Measurements from ENCODE around the gene PSMC3. TPM values are rescaled to one million over a fixed set of nuclear protein-coding genes. Genes with fewer than 3 reads are reported as not detected.

The PSMC3 gene
- total and polyA plus RNA-seq, 7 experiments from 2014 or later, result 42.2 to 149 (median 59.2) TPM

- Histone ChIP-seq H3K27me3 (ENCODE audit: control insufficient read depth in 2 of 2, insufficient read depth in 2 of 2, low read length in 2 of 2) (no peaks in the 10 kb centered on the region), H3K36me3 (ENCODE audit: control insufficient read depth in 2 of 3, insufficient read depth in 3 of 3, low read length in 3 of 3) (no peaks in the 10 kb centered on the region), H3K9me3 (ENCODE audit: control insufficient read depth in 2 of 3, low read length in 3 of 3) (no peaks in the 10 kb centered on the region), H3K4me1 (ENCODE audit: control insufficient read depth in 2 of 2, insufficient read depth in 2 of 2, low read length in 2 of 2) (peaks cover 0 to 6% of the 10 kb centered on the region in 2 donors), H3K27ac (ENCODE audit: low read depth, low read length) (no peak overlapping the region), H3K4me3 (ENCODE audit: low read length) (no peak overlapping the region)
- Mint-ChIP-seq H3K4me3 (no peak overlapping the region), H3K27me3 (no peaks in the 10 kb centered on the region), H3K36me3 (no peaks in the 10 kb centered on the region), H3K27ac (no peak overlapping the region), H3K9me3 (no peaks in the 10 kb centered on the region), H3K4me1 (peaks cover 0 to 10% (median 6%) of the 10 kb centered on the region in 7 donors)
- intact Hi-C loops (cut with micrococcal nuclease), result no loop called here
- ChIA-PET CTCF (no interaction called here), POLR2A (interaction anchor here (0.6 kb wide), 2 partner anchors 578 to 587 kb away, joined by 4 to 6 read pairs; no protein-coding TSS in a partner anchor)
- no peak for DNase-seq
- ATAC-seq, result no peak
Observed at GRCh38 chr11:47445840-47446239, 19.6 kb upstream of the PSMC3 start.

- H3K36me3 ChIP-seq (ENCODE audit: control insufficient read depth in 2 of 3, insufficient read depth in 3 of 3, low read length in 3 of 3), result no peaks in the 10 kb centered on the region
- DNase-seq (no peak), ATAC-seq (no peak)
- H3K36me3 Mint-ChIP-seq, result no peaks in the 10 kb centered on the region
- peaks cover 0 to 6% of the 10 kb centered on the region in 2 donors for H3K4me1 ChIP-seq (ENCODE audit: control insufficient read depth in 2 of 2, insufficient read depth in 2 of 2, low read length in 2 of 2)
- no peak overlapping the region for H3K27ac ChIP-seq (ENCODE audit: low read depth, low read length)
- H3K27me3 ChIP-seq (ENCODE audit: control insufficient read depth in 2 of 2, insufficient read depth in 2 of 2, low read length in 2 of 2), result no peaks in the 10 kb centered on the region
- no peak overlapping the region for H3K4me3 Mint-ChIP-seq
- peak overlapping the region in 1 of 9 donors; percentile 31 for H3K27ac Mint-ChIP-seq
- no peak overlapping the region for H3K4me3 ChIP-seq (ENCODE audit: low read length)
- peaks cover 0 to 10% (median 6%) of the 10 kb centered on the region in 7 donors for H3K4me1 Mint-ChIP-seq
- ChIA-PET CTCF (interaction anchor here (0.6 kb wide), 2 partner anchors 134 to 266 kb away, joined by 3 to 4 read pairs; no protein-coding TSS in a partner anchor), POLR2A (interaction anchor here (0.6 kb wide), 2 partner anchors 15 to 143 kb away, joined by 3 to 5 read pairs; no protein-coding TSS in a partner anchor)
- H3K27me3 Mint-ChIP-seq, result no peaks in the 10 kb centered on the region
- H3K9me3 ChIP-seq (ENCODE audit: control insufficient read depth in 2 of 3, low read length in 3 of 3), result no peaks in the 10 kb centered on the region
- no peaks in the 10 kb centered on the region for H3K9me3 Mint-ChIP-seq
- intact Hi-C loops (cut with micrococcal nuclease), result no loop called here
Observed at GRCh38 chr11:47443817-47444216, 17.6 kb upstream of the PSMC3 start.

- no peak for DNase-seq
- H3K27ac ChIP-seq (ENCODE audit: low read depth, low read length), result peak overlapping the region; percentile 13
- ChIA-PET POLR2A (interaction anchor here (0.6 kb wide), 2 partner anchors 14 to 143 kb away, joined by 3 to 5 read pairs; no protein-coding TSS in a partner anchor), CTCF (interaction anchor here (0.6 kb wide), 1 partner anchor 32 kb away, joined by 3 read pairs; no protein-coding TSS in a partner anchor)
- Mint-ChIP-seq H3K9me3 (no peaks in the 10 kb centered on the region), H3K27me3 (no peaks in the 10 kb centered on the region), H3K27ac (peak overlapping the region in 4 of 9 donors; percentile 8 to 40 (median 22)), H3K4me1 (peaks cover 0 to 10% (median 6%) of the 10 kb centered on the region in 7 donors), H3K4me3 (peak overlapping the region in 5 of 10 donors; percentile 11 to 23 (median 21)), H3K36me3 (no peaks in the 10 kb centered on the region)
- no peak overlapping the region for H3K4me3 ChIP-seq (ENCODE audit: low read length)
- intact Hi-C loops (cut with micrococcal nuclease), result no loop called here
- H3K9me3 ChIP-seq (ENCODE audit: control insufficient read depth in 2 of 3, low read length in 3 of 3), result no peaks in the 10 kb centered on the region
- ATAC-seq, result no peak
- H3K36me3 ChIP-seq (ENCODE audit: control insufficient read depth in 2 of 3, insufficient read depth in 3 of 3, low read length in 3 of 3), result no peaks in the 10 kb centered on the region
- H3K4me1 ChIP-seq (ENCODE audit: control insufficient read depth in 2 of 2, insufficient read depth in 2 of 2, low read length in 2 of 2), result peaks cover 0 to 6% of the 10 kb centered on the region in 2 donors
- no peaks in the 10 kb centered on the region for H3K27me3 ChIP-seq (ENCODE audit: control insufficient read depth in 2 of 2, insufficient read depth in 2 of 2, low read length in 2 of 2)
Observed at GRCh38 chr11:47443028-47443700, 16.9 kb upstream of the PSMC3 start.

- H3K4me3 ChIP-seq (ENCODE audit: low read length), result no peak overlapping the region
- no peak overlapping the region for H3K4me3 Mint-ChIP-seq
- no peaks in the 10 kb centered on the region for H3K36me3 ChIP-seq (ENCODE audit: control insufficient read depth in 2 of 3, insufficient read depth in 3 of 3, low read length in 3 of 3)
- H3K27me3 ChIP-seq (ENCODE audit: control insufficient read depth in 2 of 2, insufficient read depth in 2 of 2, low read length in 2 of 2), result no peaks in the 10 kb centered on the region
- POLR2A ChIA-PET, result no interaction called here
- intact Hi-C loops (cut with micrococcal nuclease), result no loop called here
- H3K9me3 ChIP-seq (ENCODE audit: control insufficient read depth in 2 of 3, low read length in 3 of 3), result no peaks in the 10 kb centered on the region
- H3K27me3 Mint-ChIP-seq, result no peaks in the 10 kb centered on the region
- CTCF ChIA-PET, result no interaction called here
- H3K36me3 Mint-ChIP-seq, result no peaks in the 10 kb centered on the region
- H3K4me1 ChIP-seq (ENCODE audit: control insufficient read depth in 2 of 2, insufficient read depth in 2 of 2, low read length in 2 of 2), result peaks cover 0 to 6% of the 10 kb centered on the region in 2 donors
- no peaks in the 10 kb centered on the region for H3K9me3 Mint-ChIP-seq
- H3K27ac ChIP-seq (ENCODE audit: low read depth, low read length), result no peak overlapping the region
- no peak for ATAC-seq
- H3K4me1 Mint-ChIP-seq, result peaks cover 0 to 10% (median 6%) of the 10 kb centered on the region in 7 donors
- no peak overlapping the region for H3K27ac Mint-ChIP-seq
- no peak for DNase-seq
Observed at GRCh38 chr11:47442514-47442913, 16.3 kb upstream of the PSMC3 start.

- H3K9me3 ChIP-seq (ENCODE audit: control insufficient read depth in 2 of 3, low read length in 3 of 3), result no peaks in the 10 kb centered on the region
- Mint-ChIP-seq H3K4me1 (peaks cover 0 to 10% (median 6%) of the 10 kb centered on the region in 7 donors), H3K27me3 (no peaks in the 10 kb centered on the region), H3K4me3 (no peak overlapping the region), H3K9me3 (no peaks in the 10 kb centered on the region), H3K36me3 (no peaks in the 10 kb centered on the region), H3K27ac (no peak overlapping the region)
- H3K4me1 ChIP-seq (ENCODE audit: control insufficient read depth in 2 of 2, insufficient read depth in 2 of 2, low read length in 2 of 2), result peaks cover 0 to 6% of the 10 kb centered on the region in 2 donors
- ATAC-seq (no peak), DNase-seq (no peak)
- ChIA-PET POLR2A (no interaction called here), CTCF (no interaction called here)
- no peaks in the 10 kb centered on the region for H3K27me3 ChIP-seq (ENCODE audit: control insufficient read depth in 2 of 2, insufficient read depth in 2 of 2, low read length in 2 of 2)
- no peaks in the 10 kb centered on the region for H3K36me3 ChIP-seq (ENCODE audit: control insufficient read depth in 2 of 3, insufficient read depth in 3 of 3, low read length in 3 of 3)
- intact Hi-C loops (cut with micrococcal nuclease), result no loop called here
- no peak overlapping the region for H3K27ac ChIP-seq (ENCODE audit: low read depth, low read length)
- no peak overlapping the region for H3K4me3 ChIP-seq (ENCODE audit: low read length)
Observed at GRCh38 chr11:47441421-47441820, 15.2 kb upstream of the PSMC3 start.

GRCh38 chr11:47440054-47440476 is 13.8 kb upstream of the PSMC3 start:
- no peak overlapping the region for H3K27ac ChIP-seq (ENCODE audit: low read depth, low read length)
- intact Hi-C loops (cut with micrococcal nuclease), result no loop called here
- Mint-ChIP-seq H3K27me3 (no peaks in the 10 kb centered on the region), H3K36me3 (no peaks in the 10 kb centered on the region), H3K27ac (no peak overlapping the region), H3K4me3 (no peak overlapping the region), H3K9me3 (no peaks in the 10 kb centered on the region), H3K4me1 (peaks cover 0 to 10% (median 6%) of the 10 kb centered on the region in 7 donors)
- ATAC-seq (no peak), DNase-seq (no peak)
- H3K27me3 ChIP-seq (ENCODE audit: control insufficient read depth in 2 of 2, insufficient read depth in 2 of 2, low read length in 2 of 2), result no peaks in the 10 kb centered on the region
- no peak overlapping the region for H3K4me3 ChIP-seq (ENCODE audit: low read length)
- H3K9me3 ChIP-seq (ENCODE audit: control insufficient read depth in 2 of 3, low read length in 3 of 3), result no peaks in the 10 kb centered on the region
- peaks cover 0 to 6% of the 10 kb centered on the region in 2 donors for H3K4me1 ChIP-seq (ENCODE audit: control insufficient read depth in 2 of 2, insufficient read depth in 2 of 2, low read length in 2 of 2)
- ChIA-PET CTCF (interaction anchor here (0.8 kb wide), 1 partner anchor 66 kb away, joined by 3 read pairs; no protein-coding TSS in a partner anchor), POLR2A (no interaction called here)
- H3K36me3 ChIP-seq (ENCODE audit: control insufficient read depth in 2 of 3, insufficient read depth in 3 of 3, low read length in 3 of 3), result no peaks in the 10 kb centered on the region
